H54 (cell line): ENCODE data around the gene EIF4E2.

ENCODE experiments used
- DNase-seq: peaks from one replicate; pipeline ENCODE4 v3.0.0; 2011; ENCODE audit warnings: low spot score, mixed read lengths; ENCODE audit not compliant: insufficient read length
- FAIRE-seq: peaks from 3 replicates; lab custom pipeline; 2011; peaks lifted over from hg19 to GRCh38; lab: Jason Lieb, UNC
- POLR2A ChIP-seq: IDR thresholded peaks from 2 replicates; pipeline ENCODE4 v1.6.1; 2011; ENCODE audit warnings: low read depth, mild to moderate bottlenecking, low read length

Gene EIF4E2

GRCh38 chr2:232598293-232598692 is 47.8 kb downstream of the EIF4E2 start:
- DNase-seq (no peak), FAIRE-seq (no peak)
- no peak for TF ChIP-seq POLR2A

- DNase-seq, result no peak
- TF ChIP-seq POLR2A, result no peak
- no peak for FAIRE-seq
Measured at GRCh38 chr2:232600053-232600773, 49.7 kb downstream of the EIF4E2 start.

GRCh38 chr2:232603283-232603682 is 52.8 kb downstream of the EIF4E2 start:
- DNase-seq (no peak), FAIRE-seq (no peak)
- no peak for TF ChIP-seq POLR2A

GRCh38 chr2:232604535-232604934 is 54.0 kb downstream of the EIF4E2 start:
- TF ChIP-seq POLR2A, result no peak
- FAIRE-seq (no peak), DNase-seq (no peak)

- DNase-seq, result no peak
- no peak for TF ChIP-seq POLR2A
- FAIRE-seq, result no peak
Measured at GRCh38 chr2:232607011-232607410, 56.5 kb downstream of the EIF4E2 start.

- DNase-seq (no peak), FAIRE-seq (no peak)
- TF ChIP-seq POLR2A, result no peak
Measured at GRCh38 chr2:232609607-232610006, 59.1 kb downstream of the EIF4E2 start.

- DNase-seq, result no peak
- TF ChIP-seq POLR2A, result no peak
- no peak for FAIRE-seq
Measured at GRCh38 chr2:232610081-232610480, 59.6 kb downstream of the EIF4E2 start.

GRCh38 chr2:232611061-232611460 is 60.6 kb downstream of the EIF4E2 start:
- FAIRE-seq, result no peak
- DNase-seq, result no peak
- TF ChIP-seq POLR2A, result no peak

GRCh38 chr2:232611559-232612218 is 61.2 kb downstream of the EIF4E2 start:
- FAIRE-seq (no peak), DNase-seq (peak; percentile 69)
- no peak for TF ChIP-seq POLR2A

- FAIRE-seq, result no peak
- no peak for DNase-seq
- no peak for TF ChIP-seq POLR2A
Measured at GRCh38 chr2:232613538-232614134, 63.1 kb downstream of the EIF4E2 start.

GRCh38 chr2:232615339-232615738 is 64.8 kb downstream of the EIF4E2 start:
- TF ChIP-seq POLR2A, result no peak
- FAIRE-seq (no peak), DNase-seq (no peak)
